Mesodermal cell (in vitro differentiated cells): Measurements from ENCODE around the gene HMCN1.
A peak's percentile ranks its signal among the peaks of the same experiment; 100 is the strongest.
"Not testable (repeated sequence)": the region's sequence is repeated elsewhere in the genome, so short reads cannot be mapped to it uniquely, and the experiment has no call there.

ENCODE experiments used
- H3K27ac ChIP-seq: 2 replicates; pipeline ENCODE4 v1.7.0; 2013; ENCODE audit warnings: mild to moderate bottlenecking, low read depth, low read length, moderate library complexity; ENCODE audit not compliant: severe bottlenecking
- H3K36me3 ChIP-seq: 2 replicates; pipeline ENCODE4 v1.7.1; 2013; ENCODE audit warnings: mild to moderate bottlenecking, low read length, moderate library complexity; ENCODE audit not compliant: control insufficient read depth, insufficient read depth
- H3K4me1 ChIP-seq: one replicate; pipeline ENCODE4 v1.7.1; 2013; ENCODE audit warnings: mild to moderate bottlenecking, low read length; ENCODE audit not compliant: insufficient read depth, control insufficient read depth, poor library complexity, severe bottlenecking
- H3K4me3 ChIP-seq: 2 replicates; pipeline ENCODE4 v1.7.0; 2013; ENCODE audit warnings: low read length, control low read depth, mild to moderate bottlenecking; ENCODE audit not compliant: insufficient read depth, poor library complexity, severe bottlenecking; ENCODE audit errors: extremely low read depth
- H3K9me3 ChIP-seq: 2 replicates; pipeline ENCODE4 v1.7.1; 2013; ENCODE audit warnings: mild to moderate bottlenecking, low read length, moderate library complexity; ENCODE audit not compliant: control insufficient read depth
- whole genome bisulfite sequencing, 2 experiments: methylation state at CpG; one replicate each; pipeline ENCODE4 v1.1.5; 2013; ENCODE audit warnings: missing lambda C conversion rate in 2 of 2; ENCODE audit not compliant: insufficient coverage in 2 of 2; 5-methylcytosine and 5-hydroxymethylcytosine counted together

Gene HMCN1

DNA sequence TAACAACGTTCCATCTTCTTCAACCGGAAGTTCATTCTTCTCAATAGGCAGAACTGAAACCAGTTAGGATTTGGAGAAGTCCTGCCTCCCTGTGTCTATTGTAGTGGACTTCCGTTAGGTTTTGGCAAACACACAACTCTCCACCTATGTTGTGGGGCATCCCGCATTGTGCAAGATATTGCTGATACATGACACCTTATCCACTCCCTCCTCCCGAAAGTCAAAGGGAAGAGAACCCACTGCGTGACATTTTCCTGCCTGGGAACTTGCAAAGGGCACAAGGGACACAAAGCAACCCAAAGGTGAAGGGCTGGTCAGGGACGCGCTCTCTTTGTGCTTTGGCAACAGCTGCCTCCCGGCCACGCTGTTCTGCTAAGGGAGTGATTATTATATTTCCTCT, 476.1 kb downstream of the HMCN1 start:
- no peak overlapping the region for H3K27ac ChIP-seq
- peaks cover 5% of the 10 kb centered on the region for H3K9me3 ChIP-seq
- no peak overlapping the region for H3K4me3 ChIP-seq
- 76 to 93% methylated on average over 3 to 5 of the region's 10 CpGs for WGBS, 2 experiments
- peaks cover 9% of the 10 kb centered on the region for H3K4me1 ChIP-seq
- no peaks in the 10 kb centered on the region for H3K36me3 ChIP-seq

DNA sequence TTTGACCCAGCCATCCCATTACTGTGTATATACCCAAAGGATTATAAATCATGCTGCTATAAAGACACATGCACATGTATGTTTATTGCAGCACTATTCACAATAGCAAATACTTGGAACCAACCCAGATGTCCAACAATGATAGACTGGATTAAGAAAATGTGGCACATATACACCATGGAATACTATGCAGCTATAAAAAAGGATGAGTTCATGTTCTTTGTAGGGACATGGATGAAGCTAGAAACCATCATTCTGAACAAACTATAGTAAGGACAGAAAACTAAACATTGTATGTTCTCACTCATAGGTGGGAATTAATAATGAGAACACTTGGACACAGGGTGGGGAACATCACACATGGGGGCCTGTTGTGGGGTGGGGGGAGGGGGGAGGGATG, 477.4 kb downstream of the HMCN1 start:
- H3K27ac ChIP-seq, H3K9me3 ChIP-seq, H3K36me3 ChIP-seq, H3K4me1 ChIP-seq, H3K4me3 ChIP-seq: not testable (repeated sequence)

DNA sequence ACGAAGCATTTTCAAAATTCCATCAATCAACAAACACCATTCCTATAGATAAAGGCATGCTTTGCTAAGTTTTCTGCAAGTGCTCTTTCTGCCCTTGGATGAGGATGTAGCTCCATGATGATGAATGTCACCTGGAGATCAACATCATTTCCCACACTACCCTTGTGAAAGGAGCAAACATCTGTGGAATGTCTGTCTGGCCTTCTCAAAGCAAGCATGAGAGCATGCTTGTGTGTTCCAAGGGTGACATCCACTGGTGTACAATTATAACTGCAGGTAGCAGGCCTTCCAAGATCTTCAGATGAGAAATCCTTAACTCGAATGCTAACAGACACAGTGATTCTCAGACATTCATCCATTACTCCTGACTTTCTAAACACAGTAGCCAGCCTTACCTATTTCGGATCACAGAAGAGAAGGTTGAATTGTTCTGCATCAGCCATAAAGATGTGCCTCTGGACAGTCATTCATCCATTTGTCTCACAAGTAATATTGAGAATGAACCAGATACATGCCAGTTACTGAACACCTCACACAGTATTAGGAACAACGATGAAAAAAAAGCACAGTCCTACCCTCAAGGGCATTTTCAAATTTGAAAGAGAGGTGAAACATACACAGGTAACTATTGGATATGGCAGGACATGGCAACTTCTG, 478.5 kb downstream of the HMCN1 start:
- Histone ChIP-seq H3K4me3 (no peak overlapping the region), H3K4me1 (peaks cover 9% of the 10 kb centered on the region), H3K36me3 (no peaks in the 10 kb centered on the region), H3K27ac (peak overlapping the region; percentile 43), H3K9me3 (no peaks in the 10 kb centered on the region)
- 25 to 38% methylated on average over 2 to 3 of the region's 4 CpGs for WGBS, 2 experiments

DNA sequence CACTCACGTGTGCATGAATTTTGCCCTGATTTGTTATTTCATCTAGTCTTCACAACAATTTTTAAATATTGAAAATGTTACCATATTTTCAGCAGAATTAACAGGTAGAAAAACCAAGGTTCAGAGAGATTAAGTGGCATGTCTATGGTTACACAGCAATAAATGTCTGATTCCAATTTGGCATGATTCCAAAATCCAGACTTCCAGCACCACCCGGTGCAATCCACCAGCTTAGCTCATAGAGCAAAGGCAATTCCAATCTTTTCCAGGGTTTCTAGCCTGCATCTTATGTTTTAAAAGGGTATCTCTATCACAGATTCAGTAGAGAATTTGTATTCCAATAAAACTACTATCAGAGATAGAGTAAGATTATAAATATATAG, 479.0 kb downstream of the HMCN1 start:
- Histone ChIP-seq H3K4me3 (no peak overlapping the region), H3K27ac (no peak overlapping the region), H3K36me3 (no peaks in the 10 kb centered on the region), H3K9me3 (no peaks in the 10 kb centered on the region), H3K4me1 (peaks cover 7% of the 10 kb centered on the region)
- WGBS, 2 experiments: no CpG with 5 or more reads among the region's 2 CpGs

DNA sequence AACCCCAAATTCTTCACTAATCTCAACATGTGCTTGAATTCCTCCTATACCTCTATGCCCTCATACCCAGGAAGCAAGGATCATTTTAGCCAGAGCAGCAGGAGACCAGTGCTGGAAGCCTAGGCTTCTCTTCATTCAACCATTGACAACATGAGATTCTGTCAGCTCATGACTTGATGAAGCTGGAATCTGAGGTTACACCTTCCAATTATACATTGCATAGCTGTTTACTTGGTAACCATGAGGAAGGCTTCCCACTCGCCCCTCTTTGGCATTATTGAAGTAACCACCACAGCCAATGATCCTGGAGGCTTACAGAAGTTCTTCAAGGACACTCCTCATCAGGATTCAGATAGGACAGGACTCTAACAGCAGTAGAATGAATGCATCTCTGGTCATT, 480.6 kb downstream of the HMCN1 start:
- no peaks in the 10 kb centered on the region for H3K36me3 ChIP-seq
- H3K9me3 ChIP-seq: no peaks in the 10 kb centered on the region
- peaks cover 4% of the 10 kb centered on the region for H3K4me1 ChIP-seq
- H3K27ac ChIP-seq: no peak overlapping the region
- 83 to 92% methylated on average over 1 of the region's 1 CpG for WGBS, 2 experiments
- H3K4me3 ChIP-seq: no peak overlapping the region

DNA sequence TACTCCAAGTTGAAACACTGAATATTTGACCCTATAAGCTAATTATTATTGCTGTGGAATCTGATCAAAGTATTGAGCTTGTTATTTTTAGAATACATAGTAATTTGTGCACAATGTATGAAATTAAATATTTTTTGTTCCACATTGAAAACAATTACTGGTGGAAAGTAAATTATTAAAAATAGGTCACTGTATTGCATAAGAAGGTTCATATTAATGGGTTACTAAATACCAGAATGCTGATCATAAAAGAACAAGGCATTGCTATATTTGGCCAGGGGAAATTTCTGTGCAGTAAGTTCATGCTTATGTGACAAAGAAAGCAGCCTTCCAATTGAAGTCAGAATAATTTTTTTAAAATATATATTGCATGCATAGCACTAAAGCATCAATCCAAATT, 481.4 kb downstream of the HMCN1 start:
- peaks cover 10% of the 10 kb centered on the region for H3K4me1 ChIP-seq
- no peaks in the 10 kb centered on the region for H3K36me3 ChIP-seq
- no peak overlapping the region for H3K4me3 ChIP-seq
- no peak overlapping the region for H3K27ac ChIP-seq
- no peaks in the 10 kb centered on the region for H3K9me3 ChIP-seq

DNA sequence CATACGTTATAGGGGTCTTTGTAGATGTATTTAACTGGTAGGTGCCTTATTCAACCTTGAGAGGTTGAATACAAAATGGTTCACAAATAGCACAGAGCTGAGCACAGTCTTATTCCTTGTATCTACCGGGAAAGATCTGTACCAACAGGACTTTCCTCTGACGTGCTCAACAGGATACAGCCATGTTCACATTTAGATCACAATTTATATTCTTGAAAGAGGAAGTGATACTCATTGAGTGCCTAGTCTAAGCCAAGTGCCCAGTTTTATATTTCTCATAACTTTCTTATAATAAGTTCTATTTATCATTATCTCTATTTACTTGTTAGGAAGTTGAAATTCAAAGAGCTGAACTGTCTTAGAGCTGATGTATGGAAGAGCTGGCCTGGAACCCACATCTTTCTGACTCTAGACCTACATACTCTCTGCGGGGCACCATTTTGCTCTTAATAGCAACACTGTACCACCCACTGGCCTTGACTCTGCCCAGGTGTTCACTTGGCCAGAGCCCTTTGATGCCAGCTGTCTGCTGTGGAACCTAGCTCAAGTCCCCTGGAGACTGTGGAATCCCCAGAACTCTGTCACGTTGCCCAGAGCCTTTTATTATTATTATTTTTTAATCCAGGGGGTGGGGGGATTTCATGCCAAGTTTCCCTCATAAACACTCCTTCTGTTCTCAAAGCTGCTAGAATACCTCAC, 484.6 kb downstream of the HMCN1 start:
- Histone ChIP-seq H3K4me3 (no peak overlapping the region), H3K27ac (no peak overlapping the region), H3K36me3 (no peaks in the 10 kb centered on the region), H3K9me3 (no peaks in the 10 kb centered on the region), H3K4me1 (peaks cover 10% of the 10 kb centered on the region)
- WGBS, 2 experiments: 95 to 100% methylated on average over 2 to 3 of the region's 5 CpGs

DNA sequence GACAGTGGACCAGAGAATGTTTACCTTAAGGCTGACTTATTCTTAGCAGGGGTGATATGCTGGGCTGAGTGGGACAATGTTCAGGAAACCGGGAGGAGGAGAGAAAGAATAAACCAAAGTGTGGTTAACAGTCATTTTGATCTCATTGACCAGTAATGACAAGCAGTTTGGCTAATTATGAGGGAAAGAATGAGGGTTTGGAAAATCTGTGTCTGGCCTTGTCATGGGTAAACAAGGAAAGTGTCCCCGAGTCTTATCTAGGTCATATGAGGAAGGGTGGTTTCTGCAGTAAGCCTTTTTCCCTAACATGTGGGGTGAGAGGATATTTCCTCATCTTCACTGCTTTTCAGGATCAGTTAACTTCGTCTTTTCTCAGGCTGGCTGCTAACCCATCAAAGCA, 485.9 kb downstream of the HMCN1 start:
- Histone ChIP-seq H3K9me3 (no peaks in the 10 kb centered on the region), H3K4me1 (peaks cover 10% of the 10 kb centered on the region), H3K36me3 (no peaks in the 10 kb centered on the region), H3K4me3 (no peak overlapping the region), H3K27ac (peak overlapping the region; percentile 31)
- WGBS, 2 experiments: 94 to 95% methylated on average over 2 to 3 of the region's 3 CpGs

DNA sequence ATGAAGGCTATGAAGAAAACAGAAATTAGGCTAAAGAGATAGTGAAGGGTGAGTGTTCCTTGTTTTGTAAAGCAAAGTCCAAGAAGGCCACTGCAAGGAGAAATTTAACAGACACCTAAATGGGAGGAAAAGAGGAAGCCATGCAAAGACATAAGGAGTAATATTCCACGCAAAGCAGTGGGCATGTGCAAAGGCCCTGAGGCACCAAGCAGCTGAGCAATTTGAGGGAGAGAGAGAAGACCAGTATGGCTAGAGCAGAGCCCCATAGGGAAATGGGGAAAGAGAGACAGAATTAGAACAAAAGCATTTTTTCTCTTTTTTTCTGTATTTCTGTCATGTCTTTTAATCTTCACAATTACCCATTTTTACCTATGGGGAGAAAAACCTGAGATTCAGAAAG, 486.7 kb downstream of the HMCN1 start:
- Histone ChIP-seq H3K36me3 (no peaks in the 10 kb centered on the region), H3K4me3 (no peak overlapping the region), H3K27ac (no peak overlapping the region), H3K9me3 (no peaks in the 10 kb centered on the region), H3K4me1 (peaks cover 10% of the 10 kb centered on the region)
- 92 to 100% methylated on average over 1 of the region's 1 CpG for WGBS, 2 experiments

DNA sequence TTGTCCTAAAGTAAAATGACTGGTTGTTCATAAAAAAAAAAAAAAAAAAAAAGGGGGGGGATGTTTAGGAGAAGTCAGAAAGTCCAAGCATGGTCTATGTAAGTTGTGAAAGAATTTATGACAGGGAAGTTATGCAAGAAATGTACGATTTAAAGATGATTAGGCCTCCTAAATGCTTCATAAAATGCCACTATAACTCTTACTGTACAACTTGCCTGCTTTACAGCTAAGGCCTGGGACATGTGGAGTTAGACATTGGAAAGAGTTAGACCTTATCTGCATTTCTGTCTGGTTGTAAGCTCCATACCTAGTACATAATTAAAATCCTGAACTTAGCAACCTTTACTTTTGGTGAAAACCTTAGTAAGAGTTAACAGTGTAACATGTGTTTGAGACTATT, 490.9 kb downstream of the HMCN1 start:
- 80% methylated on average over 1 of the region's 1 CpG; no CpG with 5 or more reads in 1 of the 2 experiments for WGBS, 2 experiments
- H3K9me3 ChIP-seq: no peaks in the 10 kb centered on the region
- peaks cover 4% of the 10 kb centered on the region for H3K4me1 ChIP-seq
- no peak overlapping the region for H3K27ac ChIP-seq
- no peaks in the 10 kb centered on the region for H3K36me3 ChIP-seq
- no peak overlapping the region for H3K4me3 ChIP-seq

DNA sequence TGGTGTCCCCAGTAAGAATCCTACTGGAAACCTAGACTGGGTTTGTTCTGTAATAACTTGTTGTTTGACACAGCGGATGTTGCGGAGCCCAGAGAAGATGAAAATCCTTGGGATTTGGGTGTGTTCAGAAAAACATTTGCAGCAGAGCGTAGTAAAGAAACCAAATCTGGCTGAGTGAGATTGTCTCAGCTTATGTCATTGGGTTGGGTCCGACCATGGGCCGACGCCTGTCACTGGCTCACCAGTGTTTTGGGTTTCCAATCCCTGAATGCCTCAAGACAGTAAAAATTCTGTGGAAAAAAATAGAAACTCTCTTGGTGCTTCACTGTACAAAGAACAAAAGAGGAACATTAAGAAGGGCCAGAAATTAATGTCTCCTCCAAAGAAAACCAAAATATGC, 494.6 kb downstream of the HMCN1 start:
- H3K9me3 ChIP-seq: no peaks in the 10 kb centered on the region
- no peaks in the 10 kb centered on the region for H3K4me1 ChIP-seq
- H3K4me3 ChIP-seq: no peak overlapping the region
- 89 to 96% methylated on average over 3 to 4 of the region's 6 CpGs for WGBS, 2 experiments
- H3K27ac ChIP-seq: no peak overlapping the region
- no peaks in the 10 kb centered on the region for H3K36me3 ChIP-seq
